RPMI7951 (cell line): ENCODE data around the gene RFX4. TPM values are rescaled to one million over a fixed set of nuclear protein-coding genes. Genes with fewer than 3 reads are reported as not detected.

Experiments
- DNase-seq: peaks from one replicate; pipeline ENCODE4 v3.0.0-alpha.2; 2012; ENCODE audit warnings: low read depth
- total RNA-seq: library from RNA; depleted of rRNA; stranded (reverse); fragments of >200 nt; shearing (Covaris generic); gene quantifications from 2 replicates; pipeline ENCODE4 v1.2.3, GENCODE V29; 2014

The RFX4 gene
- total RNA-seq, 1 experiment from 2014 or later = not detected

DNA sequence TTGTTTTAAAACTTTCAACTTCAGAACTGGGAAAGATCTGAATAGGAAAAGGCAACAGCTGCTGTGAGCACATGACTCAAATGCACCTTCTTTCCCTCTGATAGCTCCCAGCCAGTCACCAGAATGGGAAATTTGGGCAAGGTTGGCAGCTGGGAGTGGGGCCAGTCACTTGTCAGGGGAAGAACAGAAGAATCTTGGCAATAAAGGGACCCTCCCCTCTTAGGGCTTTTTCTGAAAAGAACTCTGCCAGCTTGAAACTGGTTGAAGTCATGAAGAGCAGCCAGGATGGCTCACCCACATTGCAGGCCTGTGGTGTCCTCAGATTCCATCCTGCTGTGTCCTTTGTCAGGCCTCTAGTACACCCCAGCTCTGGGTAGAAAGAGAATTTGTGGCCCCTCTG is 181.4 kb downstream of the RFX4 start:
- no peak for DNase-seq

DNA sequence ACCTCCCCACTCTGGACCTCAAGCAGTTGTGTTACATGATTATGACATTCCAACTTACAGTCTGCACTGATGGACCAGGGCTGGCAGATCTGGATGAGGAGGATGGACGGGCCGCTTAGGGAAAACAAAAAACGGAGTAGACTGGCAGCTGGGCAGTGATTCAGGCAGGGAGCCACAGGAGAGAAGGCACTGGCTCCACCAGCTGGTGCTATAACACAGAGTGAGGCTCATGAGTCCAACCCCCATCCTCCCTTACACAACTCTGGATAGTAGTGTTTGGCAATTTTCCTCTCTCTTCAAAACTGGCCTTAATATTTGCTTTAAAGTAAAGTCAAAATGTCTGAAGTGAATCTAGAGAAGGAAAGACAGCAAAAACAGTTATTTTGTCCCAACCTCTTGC is 181.9 kb downstream of the RFX4 start:
- no peak for DNase-seq

DNA sequence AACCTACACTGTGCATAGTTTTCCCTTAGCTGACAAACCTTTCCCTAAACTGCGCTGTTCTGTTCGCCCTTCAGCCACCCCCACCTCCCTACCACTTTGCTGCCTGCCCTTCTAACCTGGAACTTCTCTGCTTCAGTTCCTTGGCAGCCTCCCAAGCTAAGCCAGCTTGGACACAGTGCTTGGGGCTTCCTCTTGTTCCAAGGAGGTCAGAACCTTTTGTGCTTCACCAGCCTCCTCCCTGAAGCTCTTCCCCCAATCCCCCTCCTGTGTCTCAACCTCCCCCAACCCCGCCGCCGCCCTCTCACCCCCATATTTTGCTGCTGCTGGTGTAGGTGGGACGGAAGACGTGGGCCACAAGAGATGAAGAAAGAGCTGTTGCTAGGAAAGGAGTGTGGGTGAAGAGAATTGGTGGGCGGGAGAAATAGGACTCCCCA is 183.6 kb downstream of the RFX4 start:
- DNase-seq = no peak

DNA sequence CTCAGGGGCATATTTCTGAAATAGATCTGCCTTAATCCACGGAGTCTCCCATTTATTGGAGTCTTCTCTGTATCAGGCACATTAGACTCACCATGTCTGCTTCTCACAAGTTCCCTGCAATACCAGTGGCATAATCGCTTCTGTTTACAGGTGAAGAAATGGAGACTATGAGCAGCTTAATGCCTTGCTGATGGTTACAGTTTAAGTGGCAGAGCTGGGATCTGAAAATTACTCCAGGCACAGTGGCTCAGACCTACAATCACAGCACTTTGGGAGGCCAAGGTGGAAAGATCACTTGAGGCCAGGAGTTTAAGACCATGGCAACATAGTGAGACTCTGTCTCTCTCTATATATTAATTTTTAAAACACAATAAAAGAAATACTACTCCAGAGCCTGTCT is 184.4 kb downstream of the RFX4 start:
- no peak for DNase-seq

DNA sequence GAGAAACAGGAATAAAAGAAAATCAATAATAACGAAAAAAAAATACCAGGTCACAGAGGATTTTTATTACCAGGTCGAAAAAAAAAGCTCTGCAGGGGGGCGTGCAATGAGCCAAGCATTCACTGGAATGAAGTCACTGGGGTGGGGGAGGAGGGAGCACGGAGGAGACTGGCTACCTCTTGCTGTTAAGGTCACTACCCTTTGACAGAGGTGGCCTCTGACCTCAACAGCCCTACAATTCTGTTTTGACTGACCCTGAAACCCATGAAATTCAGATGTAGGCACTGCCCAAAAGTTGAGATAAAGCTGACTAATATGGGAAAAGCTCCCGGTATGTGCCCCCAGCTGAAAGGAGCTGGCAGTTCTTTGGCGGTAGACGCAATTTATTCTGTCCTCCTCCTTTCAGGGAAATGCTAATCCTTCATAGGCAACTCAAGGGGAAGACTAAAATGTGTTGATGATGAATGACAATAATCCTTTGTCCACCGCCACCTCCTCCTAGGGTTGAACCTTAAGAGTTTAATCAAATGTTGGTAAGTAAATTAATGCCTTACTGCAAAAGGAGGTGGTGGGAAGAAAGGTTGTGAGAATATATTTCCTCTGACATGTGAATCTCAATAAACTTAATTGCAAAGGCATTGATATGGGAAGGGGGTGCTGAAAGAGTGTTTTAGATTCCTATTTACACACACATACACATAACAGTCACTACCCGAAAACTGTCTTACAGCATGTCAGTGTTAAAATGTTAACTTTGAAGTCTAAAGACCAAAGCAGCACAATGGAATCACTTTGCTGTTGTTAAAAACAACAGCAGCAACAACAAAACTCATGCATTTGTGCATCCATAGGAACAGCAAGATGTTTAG is 185.4 kb downstream of the RFX4 start:
- DNase-seq = no peak

DNA sequence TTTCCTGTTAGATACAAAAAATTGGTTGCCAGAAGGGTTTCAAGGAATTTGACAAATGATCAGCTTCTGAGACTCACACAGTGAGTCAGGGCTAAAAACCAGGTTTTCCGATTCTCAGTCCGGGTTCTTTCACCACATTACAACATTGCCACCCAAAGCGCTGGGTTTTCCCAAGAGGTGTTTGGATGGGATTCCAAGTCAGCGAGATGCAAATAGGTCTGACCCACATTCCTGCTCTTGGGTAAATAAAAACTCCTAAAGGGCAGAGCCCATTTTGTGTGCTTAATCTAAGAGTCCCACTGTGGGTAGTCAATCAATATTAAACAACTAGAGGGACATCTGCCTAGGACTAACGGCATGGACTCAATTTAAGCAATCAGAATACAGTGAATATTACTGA is 186.3 kb downstream of the RFX4 start:
- DNase-seq = no peak

DNA sequence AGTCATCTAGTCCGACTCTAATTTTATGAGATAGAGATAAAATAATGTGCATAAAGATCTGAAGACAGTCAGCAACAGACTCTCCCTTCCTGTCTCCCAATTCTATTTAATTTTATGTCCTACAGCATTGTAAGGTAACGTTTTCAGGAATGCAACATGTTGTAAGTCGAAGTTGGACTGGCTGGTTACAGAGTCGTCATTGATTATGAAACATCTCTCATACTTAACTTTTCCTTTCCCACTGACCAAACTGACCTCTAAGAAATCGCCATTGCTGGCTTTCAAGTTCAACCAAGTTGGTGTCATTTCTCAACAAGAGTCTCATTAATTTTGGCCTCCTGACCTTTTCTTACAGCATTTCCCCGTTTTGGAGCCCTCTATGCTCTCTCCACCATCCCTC is 186.7 kb downstream of the RFX4 start:
- no peak for DNase-seq

DNA sequence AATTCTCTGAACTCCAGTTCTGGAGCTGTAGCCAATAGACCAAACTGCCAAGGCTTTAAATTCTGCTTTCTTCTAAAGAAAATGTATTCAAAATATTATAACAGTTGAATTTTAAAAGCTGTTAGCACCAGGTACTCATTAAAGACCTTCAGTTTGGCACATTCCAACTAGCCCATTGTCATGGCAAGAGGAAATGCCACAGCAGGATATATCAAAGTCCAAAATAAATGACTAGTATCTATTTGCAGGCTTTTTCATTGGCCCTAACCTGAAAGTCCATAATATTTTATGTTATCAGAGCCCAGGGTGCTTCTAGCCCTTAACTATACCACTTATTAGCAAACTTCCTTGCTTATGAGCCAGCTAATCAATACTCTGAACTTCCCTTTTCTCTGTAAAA is 188.6 kb downstream of the RFX4 start:
- no peak for DNase-seq

DNA sequence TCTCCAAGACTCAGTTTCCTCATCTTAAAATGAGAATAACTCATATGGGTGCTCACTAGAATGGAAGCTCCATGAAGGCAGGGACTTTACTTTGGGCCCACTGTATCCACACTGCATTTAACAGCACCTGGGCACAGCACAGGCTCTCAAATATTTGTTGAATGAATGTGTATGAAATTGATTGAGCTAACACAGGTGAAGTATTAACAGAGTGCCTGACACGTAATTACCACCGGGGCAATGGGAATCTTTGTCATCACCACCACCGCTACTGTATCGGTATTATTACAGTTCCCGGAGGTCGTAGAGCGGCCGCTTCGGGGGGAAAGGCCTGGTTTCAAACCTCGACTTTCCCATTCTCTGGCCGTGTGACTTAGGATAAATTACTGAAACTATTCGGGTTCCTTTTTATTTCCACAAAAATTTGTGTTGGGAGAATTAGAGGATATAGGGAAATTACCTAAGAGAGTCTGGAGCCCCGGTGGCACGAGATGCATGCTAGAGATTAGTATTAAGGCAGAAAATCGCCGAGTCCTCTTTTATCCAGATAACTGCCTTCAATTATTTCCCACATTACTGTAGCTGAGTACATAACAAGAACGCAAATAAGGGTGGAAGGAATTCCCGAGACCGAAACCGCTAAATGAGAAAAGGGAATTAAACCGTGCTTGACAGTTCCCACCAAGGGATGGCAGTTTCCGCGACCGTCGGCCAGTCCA is 190.6 kb downstream of the RFX4 start:
- no peak for DNase-seq

DNA sequence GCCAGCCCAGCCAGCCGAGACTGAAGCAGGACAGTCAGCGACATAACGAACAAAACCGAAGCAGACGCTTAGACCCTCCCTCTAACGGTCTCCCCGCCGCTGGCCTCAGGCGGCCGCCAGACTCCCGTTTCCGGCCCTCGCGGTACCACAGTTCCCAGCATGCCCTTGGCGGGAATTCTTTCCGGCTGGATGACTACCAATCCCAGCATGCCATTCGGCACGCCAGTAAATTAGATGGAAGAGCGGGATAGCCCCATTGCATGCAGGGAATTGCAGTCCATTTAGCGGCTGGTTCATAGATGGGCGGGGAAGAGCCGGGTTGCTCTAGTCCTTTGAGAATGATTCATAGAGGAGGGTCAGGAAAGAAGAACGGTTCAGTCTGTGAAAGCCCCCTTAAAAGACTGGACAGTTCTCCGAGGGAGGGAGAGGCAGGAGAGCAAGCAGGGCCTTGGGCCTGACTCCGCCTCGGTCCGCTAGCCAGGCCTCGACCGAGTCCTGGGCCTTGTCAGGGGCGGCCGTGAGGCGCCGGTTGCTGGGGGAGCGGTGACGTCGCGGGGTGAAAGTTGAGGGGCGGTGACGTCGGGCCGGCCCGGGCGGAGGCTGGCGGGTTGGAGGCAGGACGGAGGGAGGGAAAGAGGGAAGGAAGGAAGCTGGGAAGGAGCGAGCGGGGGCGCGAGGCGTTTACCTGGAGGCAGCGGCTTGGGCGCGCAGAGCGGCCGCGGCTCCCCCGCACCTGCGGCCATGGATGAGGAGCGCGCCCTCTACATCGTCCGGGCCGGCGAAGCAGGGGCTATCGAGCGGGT is 191.4 kb downstream of the RFX4 start, which contains the start of gene RIC8B:
Gene RIC8B (plus strand): TSS at position 678 of the 803 bp plus-strand sequence. CDS start 64 bp downstream, at position 742.
- DNase-seq = peak; percentile 98

DNA sequence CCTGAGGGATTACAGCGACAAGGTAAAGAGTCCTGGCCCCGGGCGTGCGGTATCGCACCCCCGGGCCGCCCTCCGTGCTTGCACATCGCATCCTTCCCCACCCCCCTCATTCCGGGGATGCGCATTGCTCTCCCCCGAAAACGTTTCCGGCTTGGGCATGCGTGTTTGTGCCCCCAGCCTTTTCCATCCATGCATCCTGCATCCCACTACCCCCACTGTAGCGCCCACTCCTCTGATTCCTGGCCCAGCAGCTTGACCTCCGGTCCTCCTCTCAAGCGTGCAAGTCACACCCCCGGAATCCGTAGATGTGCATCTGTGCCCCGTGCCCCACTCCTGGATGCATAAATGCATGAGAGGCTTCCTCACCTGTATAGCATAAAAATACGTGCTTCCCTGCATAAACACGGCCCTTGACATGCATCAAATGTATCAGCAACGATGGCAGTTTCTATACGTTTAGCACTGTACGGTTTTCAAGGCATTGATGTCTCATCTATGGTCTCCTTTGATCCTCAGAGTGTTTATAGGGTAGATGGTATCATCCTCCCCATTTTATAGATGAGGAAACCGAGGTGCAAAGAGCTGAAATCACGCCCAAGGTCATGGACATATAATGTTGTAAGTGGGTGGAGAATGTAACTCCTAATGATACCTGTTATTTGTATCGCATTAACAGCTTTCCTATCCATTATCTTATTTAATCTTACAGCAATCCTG is 192.2 kb downstream of the RFX4 start:
- DNase-seq = no peak

DNA sequence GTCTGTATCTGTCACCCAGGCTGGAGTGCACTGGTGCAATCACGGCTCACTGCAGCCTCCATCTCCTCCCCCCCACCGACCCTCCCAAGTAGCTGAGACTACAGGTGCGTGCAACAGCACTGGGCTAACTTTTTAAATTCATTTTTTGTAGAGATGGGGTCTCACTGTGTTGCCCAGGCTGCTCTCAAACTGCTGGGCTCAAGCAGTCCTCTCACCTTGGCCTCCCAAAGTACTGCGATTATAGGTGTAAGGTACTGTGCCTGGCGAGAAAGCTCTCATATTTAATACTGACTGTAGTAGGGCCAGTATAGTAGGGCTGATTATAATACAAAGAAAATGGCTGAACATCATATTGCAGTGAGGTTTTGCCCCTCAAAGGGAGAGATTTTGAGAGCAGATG is 194.1 kb downstream of the RFX4 start:
- no peak for DNase-seq

DNA sequence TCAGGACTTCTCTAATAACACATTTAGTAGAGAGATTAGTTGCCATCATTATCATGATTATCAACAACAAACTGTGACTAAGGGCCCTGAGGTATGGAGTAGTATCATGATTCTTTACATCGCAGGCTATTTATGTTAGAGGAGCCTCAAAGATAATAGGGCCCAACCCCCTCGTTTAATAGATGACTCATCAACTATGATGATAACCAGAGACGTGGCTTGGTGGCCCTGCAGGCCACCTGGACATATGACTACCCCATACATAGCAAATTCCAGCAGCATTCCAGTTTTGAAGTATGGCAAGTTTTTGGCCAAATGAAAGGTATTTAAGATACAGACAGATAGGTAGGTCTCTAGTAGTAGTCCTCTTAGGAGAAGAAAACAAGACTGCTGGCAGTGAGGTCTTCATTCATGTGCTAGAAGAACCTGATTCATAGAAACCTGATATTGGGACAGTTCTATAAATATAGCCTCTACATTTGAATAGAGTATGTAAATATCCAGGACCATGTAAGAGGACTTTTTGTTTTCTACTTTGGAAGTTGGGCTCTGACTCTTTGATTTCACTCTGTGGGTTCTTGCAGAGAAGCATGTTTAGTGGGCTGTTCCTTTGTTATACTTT is 197.3 kb downstream of the RFX4 start:
- DNase-seq = peak; percentile 51

DNA sequence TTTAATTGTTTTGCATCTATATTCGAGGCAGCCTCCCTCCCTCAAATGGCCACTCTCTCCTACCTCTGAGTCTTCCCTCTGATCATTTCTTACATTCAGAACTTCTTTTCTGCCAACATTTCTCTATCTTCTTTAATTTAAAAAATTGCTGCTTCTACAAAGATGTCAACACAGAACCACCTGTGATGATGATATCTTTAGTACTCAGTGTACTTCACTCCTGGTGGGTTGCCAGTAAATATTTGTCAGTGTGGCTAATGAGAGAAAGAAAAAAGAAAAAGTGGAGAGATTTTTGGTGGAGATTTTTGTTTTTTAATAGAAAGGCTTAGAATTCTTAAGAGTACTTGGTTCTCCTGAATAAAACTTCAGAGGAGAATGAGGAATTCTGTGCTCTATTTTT is 199.8 kb downstream of the RFX4 start:
- no peak for DNase-seq

DNA sequence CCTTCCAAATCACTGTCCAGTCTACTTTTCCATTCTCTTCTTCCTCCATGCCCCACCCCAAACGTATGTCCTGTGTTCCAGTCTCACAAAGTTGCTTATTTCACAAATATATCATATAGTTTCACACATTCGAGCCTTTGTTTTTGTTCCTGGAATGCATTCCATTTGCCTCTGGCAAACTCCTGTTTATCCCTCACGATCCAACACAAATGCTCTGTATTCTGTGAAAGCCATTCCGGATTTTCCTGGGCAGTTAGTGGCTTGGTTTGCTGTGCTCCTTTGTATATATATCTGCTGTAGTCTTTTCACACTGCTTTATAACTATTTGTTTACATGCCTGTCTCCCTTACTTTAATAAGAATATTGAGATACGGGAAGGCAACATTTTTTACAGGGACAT is 200.7 kb downstream of the RFX4 start:
- no peak for DNase-seq

DNA sequence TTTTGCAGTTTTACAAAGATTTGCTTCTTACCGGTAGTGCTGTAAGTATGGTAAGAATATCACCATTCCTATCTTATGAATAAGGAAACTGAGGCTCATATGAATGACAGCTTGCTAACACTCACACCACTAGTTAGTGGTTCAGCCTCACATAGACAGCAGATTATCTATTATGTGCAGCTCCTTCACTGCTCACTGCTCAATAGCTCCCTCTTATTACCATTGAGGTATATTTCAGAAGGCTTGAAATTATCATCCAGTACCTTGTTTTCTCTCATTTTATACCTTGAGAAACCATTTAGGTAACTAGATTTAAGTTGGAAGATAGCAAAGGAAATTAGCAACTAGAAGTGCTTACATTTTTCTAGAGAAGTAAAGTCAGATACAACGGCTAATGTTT is 207.2 kb downstream of the RFX4 start:
- no peak for DNase-seq

DNA sequence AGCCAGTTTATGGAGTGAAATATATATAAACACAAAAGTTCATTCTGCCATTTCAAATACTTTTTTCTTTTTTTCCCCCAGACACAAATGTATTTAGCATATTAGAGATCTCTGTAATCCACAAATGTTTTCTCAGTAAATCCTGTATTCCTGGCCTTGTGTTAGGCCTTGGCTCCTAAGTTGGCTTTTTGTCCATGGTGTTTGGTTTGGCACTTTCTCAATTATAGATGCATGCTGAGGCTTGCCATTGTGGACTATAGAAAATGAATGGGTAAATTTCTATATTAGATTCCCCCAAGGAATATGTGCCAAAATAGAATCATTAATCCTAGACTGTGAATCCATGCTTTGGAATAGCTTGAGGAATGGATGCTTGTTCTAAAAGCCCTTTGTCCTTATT is 208.7 kb downstream of the RFX4 start:
- no peak for DNase-seq

DNA sequence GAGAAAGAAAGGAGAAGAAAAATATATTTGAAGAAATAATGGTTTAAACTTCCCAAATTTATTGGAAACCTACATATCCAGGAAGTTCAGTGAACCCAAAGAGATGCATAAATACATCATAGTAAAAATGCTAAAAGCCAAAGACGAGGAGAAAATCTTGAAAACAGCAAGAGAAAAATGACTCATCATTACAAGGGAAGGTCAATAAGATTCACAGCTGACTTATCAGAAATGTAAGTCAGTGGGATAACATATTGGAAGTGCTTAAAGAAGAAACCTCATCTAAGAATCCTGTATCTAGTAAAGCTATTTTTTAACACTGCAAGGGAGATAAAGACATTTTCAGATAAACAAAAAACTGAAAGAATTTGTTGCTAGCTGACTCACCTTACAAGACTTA is 211.6 kb downstream of the RFX4 start:
- no peak for DNase-seq

DNA sequence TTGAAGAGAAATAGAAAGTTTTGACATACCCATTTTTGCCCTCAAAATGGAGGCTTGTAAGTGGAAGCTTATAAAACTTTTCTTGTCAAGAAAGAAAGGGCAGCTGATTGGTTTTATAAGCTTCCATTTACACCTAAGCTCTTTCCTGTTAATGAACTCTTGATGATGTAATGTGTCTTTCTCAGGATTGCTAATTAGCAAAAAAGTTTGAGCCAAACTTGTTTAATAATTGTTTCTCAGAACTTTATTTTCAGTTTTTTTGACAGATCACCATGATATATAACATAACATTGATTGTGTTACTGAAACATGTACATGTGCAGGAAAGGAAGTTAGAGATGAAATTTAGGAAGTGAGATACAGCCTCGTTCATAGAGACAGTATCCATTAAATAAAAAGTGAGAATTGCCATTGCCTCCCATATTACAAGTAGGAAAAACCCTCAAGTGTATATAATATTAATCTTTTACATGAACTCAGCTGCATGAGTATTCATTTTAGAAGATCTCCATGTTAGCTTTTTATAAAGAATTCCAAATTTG is 218.4 kb downstream of the RFX4 start:
- DNase-seq = no peak

DNA sequence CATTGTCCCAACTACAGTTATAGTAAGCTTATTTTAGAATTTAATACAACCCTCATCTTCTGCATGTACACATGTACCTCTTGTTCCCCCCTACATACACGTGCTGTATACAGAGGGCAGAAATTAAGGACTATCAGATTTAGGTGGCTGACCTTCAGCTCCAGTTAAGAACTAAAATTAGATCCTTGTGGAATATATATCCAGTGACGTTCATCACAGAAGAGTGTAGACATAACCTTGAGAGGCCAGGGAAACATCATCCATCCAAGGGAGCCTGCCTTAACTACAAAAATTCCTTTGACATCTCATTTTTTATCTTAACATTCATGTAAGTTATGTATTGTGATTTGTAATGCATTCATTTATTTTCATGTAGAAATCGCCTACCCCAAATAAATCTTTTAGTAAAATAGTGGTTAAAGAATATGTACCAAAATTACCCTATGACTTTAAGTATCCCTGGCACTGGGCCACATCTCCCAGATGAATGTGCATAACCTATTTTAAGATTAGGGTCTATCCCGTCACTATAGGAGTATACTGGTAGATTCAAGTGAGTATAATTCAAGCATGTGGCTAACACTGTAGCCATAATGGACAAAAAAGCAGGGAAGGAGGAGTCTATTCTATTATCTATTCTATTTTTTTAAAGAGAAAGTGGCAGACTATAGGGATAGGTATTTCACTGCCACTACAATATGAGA is 219.2 kb downstream of the RFX4 start:
- DNase-seq = no peak
